GM12878 (cell line): ENCODE results near the gene RAD9A. TPM values are rescaled to one million over a fixed set of nuclear protein-coding genes. Genes with fewer than 3 reads are reported as not detected.
A peak's percentile ranks its signal among the peaks of the same experiment; 100 is the strongest.

Experiments
- ATAC-seq: fragments of 200-7000 bp; cut with Tn5 transposase; 3 replicates; pipeline ENCODE4 v1.9.1; 2020; ENCODE audit warnings: mild to moderate bottlenecking, moderate library complexity
- BruUV-seq: library from RNA; stranded (reverse); fragments of 400-500 nt; replicated peaks from 2 replicates; lab custom pipeline; 2021; lab: Mats Ljungman, UMichigan
- CTCF ChIA-PET: fragments of 300-600 bp; sonication (Branson Sonifier 250); formaldehyde crosslinking; extraction: SDS; loops from one replicate; lab custom pipeline; 2021; ENCODE audit warnings: inconsistent platforms; lab: Yijun Ruan, JAX
- POLR2A ChIA-PET: fragments of 350-600 bp; formaldehyde crosslinking; extraction: SDS; loops from one replicate; lab custom pipeline; 2021; ENCODE audit warnings: inconsistent platforms; lab: Charles Lee
- RAD21 ChIA-PET: fragments of 300-600 bp; sonication (Branson Sonifier 250); formaldehyde crosslinking; loops from one replicate; lab custom pipeline; 2023; ENCODE audit warnings: antibody characterized with exemption; ENCODE audit not compliant: unreplicated experiment; lab: Charles Lee
- SMC1A ChIA-PET: fragments of 300-600 bp; sonication (Branson Sonifier 250); formaldehyde crosslinking; loops from one replicate; lab custom pipeline; 2023; ENCODE audit not compliant: unreplicated experiment, uncharacterized antibody; lab: Charles Lee
- DNase-seq: peaks from one replicate; pipeline ENCODE4 v3.0.0-alpha.2; 2011; ENCODE audit warnings: low read depth, low spot score
- FAIRE-seq: peaks from 3 replicates; lab custom pipeline; 2011; peaks lifted over from hg19 to GRCh38; lab: Jason Lieb, UNC
- H2AFZ ChIP-seq: 2 replicates; pipeline ENCODE4 v1.6.0; 2011; ENCODE audit warnings: low read depth, low read length, control low read depth; ENCODE audit not compliant: control insufficient read depth
- H3K27ac ChIP-seq: 2 replicates; pipeline ENCODE4 v1.5.1; 2011; ENCODE audit warnings: control low read depth; ENCODE audit not compliant: control insufficient read depth, insufficient read depth
- H3K27me3 ChIP-seq, 2 experiments: replicated peaks in 1 of 2; 2 replicates each; pipeline versions ENCODE4 v1.6.0 to v1.6.1; 2011; ENCODE audit warnings: low read length in 1 of 2; ENCODE audit not compliant: control insufficient read depth in 2 of 2, insufficient read depth in 2 of 2
- H3K36me3 ChIP-seq, 2 experiments: 2 replicates each; pipeline ENCODE4 v1.5.1; 2011; ENCODE audit warnings: low read length in 1 of 2; ENCODE audit not compliant: control insufficient read depth in 2 of 2, insufficient read depth in 2 of 2
- H3K4me1 ChIP-seq: 2 replicates; pipeline ENCODE4 v1.6.1; 2011; ENCODE audit warnings: mild to moderate bottlenecking, low read length, moderate library complexity, mixed read lengths; ENCODE audit not compliant: control insufficient read depth, insufficient read depth
- H3K4me2 ChIP-seq: 2 replicates; pipeline ENCODE4 v1.6.0; 2011; ENCODE audit warnings: control low read depth; ENCODE audit not compliant: control insufficient read depth, insufficient read depth
- H3K4me3 ChIP-seq: fragments of 200-600 bp; sonication (generic); 2 replicates; pipeline ENCODE4 v1.5.1; 2016
- H3K79me2 ChIP-seq: 2 replicates; pipeline ENCODE4 v1.6.0; 2011; ENCODE audit warnings: low read length; ENCODE audit not compliant: control insufficient read depth, insufficient read depth
- H3K9ac ChIP-seq: 2 replicates; pipeline ENCODE4 v1.8.0; 2011; ENCODE audit warnings: low read length, control low read depth, mixed read lengths; ENCODE audit not compliant: control insufficient read depth, insufficient read depth
- H3K9me3 ChIP-seq: replicated peaks from 3 replicates; pipeline ENCODE4 v1.5.1; 2011; ENCODE audit warnings: mild to moderate bottlenecking, low read length; ENCODE audit not compliant: control insufficient read depth, insufficient read depth
- H4K20me1 ChIP-seq: 2 replicates; pipeline ENCODE4 v1.6.0; 2011; ENCODE audit not compliant: control insufficient read depth, insufficient read depth
- CHD4 ChIP-seq: fragments of 200-600 bp; sonication (generic); IDR thresholded peaks from 2 replicates; pipeline ENCODE4 v1.6.1; 2016; ENCODE audit warnings: mild to moderate bottlenecking
- IKZF2 ChIP-seq, 2 experiments: fragments of 450-650 bp; IDR thresholded peaks; 2 replicates each; pipeline ENCODE4 v1.6.1; 2017; ENCODE audit warnings: mild to moderate bottlenecking in 2 of 2, moderate library complexity in 2 of 2
- MEF2B ChIP-seq: fragments of 450-650 bp; IDR thresholded peaks from 2 replicates; pipeline ENCODE4 v1.6.1; 2018; ENCODE audit warnings: mild to moderate bottlenecking, moderate library complexity; ENCODE audit not compliant: partially characterized antibody, poor library complexity, severe bottlenecking
- RBBP5 ChIP-seq: fragments of 200-600 bp; sonication (generic); conservative IDR thresholded peaks from 2 replicates; pipeline ENCODE4 v1.6.1; 2016
- WGBS: methylation state at CpG from one replicate; pipeline ENCODE4 v1.1.6; 2016; ENCODE audit warnings: low lambda C conversion rate; ENCODE audit not compliant: insufficient replicate concordance, insufficient coverage; ENCODE audit errors: missing lambda C conversion rate; 5-methylcytosine and 5-hydroxymethylcytosine counted together
- in situ Hi-C: fragments of 300-500 bp; cut with MboI; formaldehyde crosslinking; loops from 9 replicates; pipeline ENCODE4 v1.14.3; 2018; ENCODE audit warnings: mixed read lengths
- intact Hi-C: fragments of 100-400 bp; cut with micrococcal nuclease; formaldehyde crosslinking; loops from one replicate; pipeline ENCODE4 v1.14.2; 2022; ENCODE audit not compliant: unreplicated experiment
- polyA plus RNA-seq, 11 experiments: library from polyadenylated mRNA; depleted of rRNA in 4 of 11; unstranded in 6 of 11; stranded (reverse) in 5 of 11; fragments of >200 nt; fragmentation: Nextera tagmentation in 4 of 11; fragmentation: Illumina TruSeq in 1 of 11; extraction: Ambion mirVana in 4 of 11; extraction: Trizol in 1 of 11; gene quantifications; 1 replicate in 1 of 11; 2 replicates in 10 of 11; pipeline versions ENCODE4 v1.2.1 to v1.2.3, GENCODE V29; 2011 to 2016; ENCODE audit warnings: inconsistent platforms in 2 of 11, missing spikeins in 2 of 11, low read depth in 1 of 11
- total RNA-seq, 4 experiments: library from RNA; depleted of rRNA in 3 of 4; stranded (reverse); fragments of >200 nt in 3 of 4; fragmentation: Illumina TruSeq in 1 of 4; extraction: Trizol in 1 of 4; gene quantifications; 2 replicates each; pipeline versions ENCODE4 v1.2.1 to v1.2.3, GENCODE V29; 2013 to 2021
- TF ChIP-seq, protein P1 (sequence below): fragments of 450-650 bp; IDR thresholded peaks from 2 replicates; pipeline ENCODE4 v1.6.1; 2017; ENCODE audit warnings: low read depth, mild to moderate bottlenecking, moderate library complexity

RAD9A gene
- total and polyA plus RNA-seq, 10 of the 15 experiments (the other 5 are each of a cell fraction or from before 2014, with no cell fraction given): 1.1 to 36.2 (median 19.8) TPM

DNA sequence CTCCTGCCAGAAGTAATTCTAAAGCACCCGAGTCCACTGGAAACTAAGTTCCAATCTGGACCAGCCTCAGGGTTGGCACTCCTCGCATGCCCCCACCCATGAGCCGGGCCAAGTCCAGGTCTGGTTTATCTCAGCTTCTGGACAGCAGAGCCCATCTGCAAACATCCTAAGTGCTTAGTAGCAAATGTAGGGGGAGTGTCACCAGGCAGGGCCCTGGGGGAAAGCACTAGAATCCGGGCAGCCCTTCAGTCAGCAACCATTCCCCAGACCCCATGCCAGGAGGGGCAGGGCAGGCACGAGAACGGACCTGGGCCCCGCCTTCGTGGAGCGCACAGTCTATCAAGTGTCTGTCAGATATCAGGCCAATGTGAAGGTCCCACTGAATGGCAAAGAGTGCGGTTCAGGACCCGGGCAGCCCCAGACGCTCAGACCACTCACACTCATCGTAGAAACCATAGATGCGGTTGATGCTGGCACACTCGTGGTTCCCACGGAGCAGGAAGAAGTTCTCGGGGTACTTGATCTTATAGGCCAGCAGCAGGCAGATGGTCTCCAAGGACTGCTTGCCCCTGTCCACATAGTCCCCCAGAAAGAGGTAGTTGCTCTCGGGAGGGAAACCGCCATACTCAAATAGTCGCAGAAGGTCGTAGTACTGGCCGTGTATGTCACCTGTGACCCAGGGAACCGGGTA, 8.6 kb downstream of the RAD9A start (continued):
- no peak for TF ChIP-seq CHD4

- FAIRE-seq: no peak
- Histone ChIP-seq H3K79me2 (peaks cover 60% of the 10 kb centered on the region), H3K4me3 (peak overlapping the region; percentile 80), H3K4me2 (peak overlapping the region; percentile 98), H3K9ac (peak overlapping the region; percentile 95), H3K9me3 (no peaks in the 10 kb centered on the region; the same call in 2 of the 3 replicates), H2AFZ (peak overlapping the region; percentile 78), H4K20me1 (no peaks in the 10 kb centered on the region; the same call in 1 of the 2 replicates), H3K27ac (peak overlapping the region; percentile 94), H3K27me3 (no peaks in the 10 kb centered on the region), H3K36me3 (peaks cover 21 to 24% of the 10 kb centered on the region in 2 experiments), H3K4me1 (peaks cover 45% of the 10 kb centered on the region)
- DNase-seq: no peak
- no TSS peak for BruUV-seq
- TF ChIP-seq, protein P1, sequence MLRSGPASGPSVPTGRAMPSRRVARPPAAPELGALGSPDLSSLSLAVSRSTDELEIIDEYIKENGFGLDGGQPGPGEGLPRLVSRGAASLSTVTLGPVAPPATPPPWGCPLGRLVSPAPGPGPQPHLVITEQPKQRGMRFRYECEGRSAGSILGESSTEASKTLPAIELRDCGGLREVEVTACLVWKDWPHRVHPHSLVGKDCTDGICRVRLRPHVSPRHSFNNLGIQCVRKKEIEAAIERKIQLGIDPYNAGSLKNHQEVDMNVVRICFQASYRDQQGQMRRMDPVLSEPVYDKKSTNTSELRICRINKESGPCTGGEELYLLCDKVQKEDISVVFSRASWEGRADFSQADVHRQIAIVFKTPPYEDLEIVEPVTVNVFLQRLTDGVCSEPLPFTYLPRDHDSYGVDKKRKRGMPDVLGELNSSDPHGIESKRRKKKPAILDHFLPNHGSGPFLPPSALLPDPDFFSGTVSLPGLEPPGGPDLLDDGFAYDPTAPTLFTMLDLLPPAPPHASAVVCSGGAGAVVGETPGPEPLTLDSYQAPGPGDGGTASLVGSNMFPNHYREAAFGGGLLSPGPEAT: peak; percentile 26; the same call in 1 of the 2 replicates
- TF ChIP-seq RBBP5: no peak
- peak in 1 of 2 experiments; percentile 26; a peak in 1 of 4 replicates for TF ChIP-seq IKZF2 (IDR thresholded peaks at IDR 0.05)
- TF ChIP-seq MEF2B: peak; percentile 72
- peak; percentile 21 for ATAC-seq
- intact Hi-C loops (loop anchor here (1.0 to 5.0 kb wide), 3 partner anchors 36 to 105 kb away; partner anchors contain the start of genes PTPRCAP and TMEM134), in situ Hi-C loops (no loop called here)
- ChIA-PET SMC1A (interaction anchor here (0.6 to 5.7 kb wide), 19 partner anchors 9 to 106 kb away, joined by 3 to 46 read pairs (median 4); partner anchors contain the start of genes AIP, PTPRCAP, RAD9A and RPS6KB2), RAD21 (interaction anchor here (0.6 to 6.4 kb wide), 35 partner anchors 9 to 1089 kb away, joined by 3 to 112 read pairs (median 4); partner anchors contain the start of genes AIP, CORO1B, PITPNM1 and POLD4), CTCF (interaction anchor here (0.8 to 5.0 kb wide), 28 partner anchors 10 to 187 kb away, joined by 3 to 53 read pairs (median 6); partner anchors contain the start of genes AIP, CDK2AP2, GSTP1 and PITPNM1), POLR2A (interaction anchor here (0.8 to 7.3 kb wide), 24 partner anchors 9 to 161 kb away, joined by 3 to 112 read pairs (median 10); partner anchors contain the start of genes AIP, CLCF1, PITPNM1 and POLD4)
- under 1% methylated on average over 27 of the region's 27 CpGs for WGBS
Measured at GRCh38 chr11:67400942-67401494, 9.2 kb downstream of the RAD9A start.
